HG02763 (cell line): ENCODE measurements around the gene FAM111A.

Experiments used
- ATAC-seq: cut with Tn5 transposase; IDR thresholded peaks from one replicate; pipeline ENCODE4 v1.9.1; 2021; ENCODE audit warnings: mild to moderate bottlenecking, moderate library complexity; ENCODE audit not compliant: unreplicated experiment

Gene FAM111A

GRCh38 chr11:59178402-59178801 lies 35.7 kb downstream of the FAM111A start:
- no peak for ATAC-seq

DNA sequence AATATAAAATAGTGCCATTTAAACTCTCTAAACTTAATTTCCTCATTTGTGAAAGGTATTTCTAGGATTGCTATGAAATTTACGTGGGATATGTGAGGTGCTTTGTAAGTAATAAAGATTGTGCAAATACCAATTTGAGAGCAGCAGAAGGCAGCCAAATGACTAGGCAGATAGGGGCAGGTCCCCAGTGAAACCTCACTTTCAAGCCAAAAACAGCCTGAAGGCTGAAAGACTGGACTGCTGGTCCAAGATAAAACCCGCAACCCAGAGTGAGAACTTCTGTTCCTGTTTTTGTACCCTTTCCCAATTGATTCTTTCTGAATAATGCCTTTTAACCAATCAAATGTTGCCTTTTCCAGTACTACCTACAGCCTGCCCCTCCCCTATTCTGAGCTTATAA lies 36.5 kb downstream of the FAM111A start:
- ATAC-seq, result no peak

GRCh38 chr11:59180168-59180776 lies 37.6 kb downstream of the FAM111A start:
- ATAC-seq, result no peak

DNA sequence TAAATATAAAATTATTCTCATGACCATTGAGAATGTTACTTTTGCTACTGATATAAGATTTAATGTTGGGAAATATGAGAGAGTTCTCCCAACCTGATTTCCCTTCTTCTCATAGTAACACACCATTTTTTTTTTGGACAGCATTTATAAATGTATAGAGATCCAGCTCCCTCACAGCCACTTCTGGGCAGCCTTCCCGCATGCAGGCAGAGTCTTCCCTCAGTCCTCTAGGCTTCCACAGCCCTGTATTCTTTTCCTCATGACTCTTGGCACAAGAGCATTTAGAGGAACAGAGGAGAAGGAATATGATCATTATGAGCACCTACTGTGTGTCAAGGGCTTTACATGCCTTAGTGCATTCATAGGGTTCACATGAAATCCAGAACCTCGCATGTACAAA lies 38.3 kb downstream of the FAM111A start:
- no peak for ATAC-seq

- no peak for ATAC-seq
These were observed 39.2 kb downstream of the FAM111A start for GRCh38 chr11:59181746-59182456.

DNA sequence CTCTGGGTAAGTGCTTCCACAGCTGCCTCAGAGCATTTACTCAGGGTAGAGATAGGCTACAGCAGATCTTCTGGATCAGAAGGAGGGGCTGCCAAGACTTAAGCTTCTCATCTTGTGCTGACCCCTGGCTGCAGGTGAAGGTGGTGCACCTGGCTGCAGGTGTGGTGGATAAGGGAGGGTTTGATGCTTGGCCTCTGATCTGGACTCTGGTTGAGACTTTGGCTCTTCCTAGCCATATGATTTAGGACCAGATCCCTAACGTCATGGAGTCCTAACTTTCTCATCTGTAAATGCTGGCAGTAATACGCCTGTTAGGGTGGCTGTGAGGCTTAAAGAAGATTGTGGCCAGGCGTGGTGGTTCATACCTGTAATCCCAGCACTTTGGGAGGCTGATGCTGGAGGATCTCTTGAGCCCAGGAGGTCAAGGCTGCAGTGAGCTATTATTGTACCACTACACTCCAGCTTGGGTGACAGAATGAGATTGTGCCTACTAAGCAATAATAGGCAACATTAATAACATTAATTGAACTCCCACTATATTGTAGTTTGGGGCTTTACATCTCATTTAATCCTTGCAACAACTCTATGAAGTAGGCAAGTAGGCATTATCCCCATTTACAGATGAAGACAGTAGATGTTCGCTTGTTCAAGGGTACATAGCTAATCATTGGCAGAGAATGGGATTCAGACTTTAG lies 39.9 kb downstream of the FAM111A start:
- no peak for ATAC-seq

DNA sequence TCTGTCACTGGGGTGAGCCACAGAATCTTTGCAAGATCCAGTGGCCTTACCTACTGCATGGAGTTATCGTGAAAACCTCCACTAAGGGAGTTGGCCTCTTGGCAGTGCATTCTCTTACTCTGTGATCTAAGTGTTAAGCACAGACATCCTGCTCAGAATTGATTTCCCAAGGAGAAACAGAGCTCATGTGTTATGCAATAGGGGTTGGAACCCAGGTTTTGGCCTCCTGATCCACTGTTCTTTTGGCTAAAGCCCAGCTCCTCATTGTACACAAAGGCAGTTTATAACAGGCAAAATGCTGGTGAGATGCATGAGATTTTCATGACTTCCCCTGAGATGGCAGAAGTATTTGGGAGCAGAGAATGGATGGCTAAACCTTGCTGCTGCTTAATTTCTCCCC lies 41.1 kb downstream of the FAM111A start:
- no peak for ATAC-seq

- no peak for ATAC-seq
These were observed 42.2 kb downstream of the FAM111A start for GRCh38 chr11:59184691-59185339.

GRCh38 chr11:59185386-59185945 lies 42.8 kb downstream of the FAM111A start:
- no peak for ATAC-seq

GRCh38 chr11:59186130-59186594 lies 43.5 kb downstream of the FAM111A start:
- ATAC-seq, result peak; percentile 67

DNA sequence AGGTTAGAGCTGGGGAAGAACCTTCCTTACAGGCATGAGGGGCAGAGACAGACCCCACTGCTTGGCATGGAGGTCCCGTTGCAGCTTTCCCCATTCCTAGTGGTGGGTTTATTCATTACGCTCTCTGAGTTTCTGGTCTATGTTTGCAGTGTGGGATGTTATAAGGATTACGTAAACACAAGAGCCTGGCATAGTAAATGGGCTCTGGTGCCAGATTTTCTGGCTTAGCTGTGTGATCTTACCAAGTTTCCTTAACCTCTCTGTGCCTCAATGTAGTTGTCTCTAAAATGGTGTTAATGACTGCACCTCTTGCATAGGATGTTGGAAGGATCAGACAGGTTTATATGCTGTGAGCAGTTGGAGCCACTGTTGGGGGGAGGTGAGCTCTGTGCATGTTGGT lies 44.4 kb downstream of the FAM111A start:
- ATAC-seq, result no peak

DNA sequence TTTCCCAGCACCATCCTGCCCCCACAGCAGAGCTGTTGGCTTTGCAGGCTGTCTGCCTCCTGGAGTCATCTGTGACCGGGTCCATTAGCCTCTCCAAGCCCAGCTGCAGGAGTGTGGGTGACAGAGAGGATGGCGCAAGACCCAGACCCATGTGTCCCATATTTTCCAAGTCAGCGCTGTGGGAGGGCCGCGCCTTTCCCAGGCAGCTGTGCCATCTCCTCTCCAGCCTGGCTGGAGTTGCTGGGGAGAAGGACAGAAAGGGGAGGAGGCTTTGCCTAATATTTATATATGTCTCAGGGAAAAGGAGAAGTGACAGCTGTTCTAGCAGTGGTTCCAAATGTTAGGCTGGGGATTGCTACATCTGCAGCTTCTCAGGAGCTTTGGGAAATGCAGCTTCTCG lies 44.9 kb downstream of the FAM111A start:
- no peak for ATAC-seq

GRCh38 chr11:59188954-59189353 lies 46.3 kb downstream of the FAM111A start:
- ATAC-seq, result no peak

DNA sequence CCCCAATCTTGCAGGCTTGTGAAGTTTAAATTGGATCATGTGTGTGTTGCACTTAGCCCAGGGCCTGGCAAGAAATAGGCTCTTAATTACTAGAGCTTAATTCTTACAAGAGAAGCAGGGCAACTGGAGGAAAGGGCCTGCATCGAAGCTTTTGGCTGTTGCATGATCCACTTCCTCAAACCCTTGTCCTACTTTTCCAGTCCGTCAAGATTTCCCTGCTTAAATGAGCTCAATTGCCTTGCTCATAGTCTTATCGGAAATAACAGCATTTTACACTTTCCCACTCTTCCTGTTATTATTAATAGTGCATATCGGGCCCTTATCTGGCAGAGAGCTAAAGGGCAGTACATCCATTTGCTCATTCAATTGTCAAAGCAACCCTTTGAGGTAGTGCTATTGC lies 47.3 kb downstream of the FAM111A start:
- ATAC-seq, result no peak

- ATAC-seq, result no peak
These were observed 48.4 kb downstream of the FAM111A start for GRCh38 chr11:59191095-59191494.

DNA sequence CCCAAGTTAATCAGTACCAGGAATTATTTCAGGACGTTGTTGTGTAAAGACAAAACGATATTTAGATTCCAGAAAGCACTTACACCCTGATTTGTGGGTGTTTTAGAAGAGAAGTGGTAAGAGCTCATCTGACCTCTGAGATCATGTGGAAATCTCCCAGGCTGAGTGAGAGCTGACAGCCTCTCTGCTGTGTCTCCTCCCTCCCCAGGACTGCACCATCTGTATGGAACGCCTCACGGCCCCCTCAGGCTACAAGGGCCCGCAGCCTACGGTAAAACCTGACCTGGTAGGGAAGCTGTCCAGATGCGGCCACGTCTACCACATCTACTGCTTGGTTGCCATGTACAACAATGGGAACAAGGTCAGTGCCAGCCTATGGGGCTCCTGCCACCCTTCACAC lies 49.2 kb downstream of the FAM111A start:
- ATAC-seq, result no peak

- ATAC-seq, result no peak
These were observed 49.9 kb downstream of the FAM111A start for GRCh38 chr11:59192446-59193020.

- no peak for ATAC-seq
These were observed 51.0 kb downstream of the FAM111A start for GRCh38 chr11:59193587-59194130.

GRCh38 chr11:59195586-59195985 lies 52.9 kb downstream of the FAM111A start:
- ATAC-seq, result no peak

DNA sequence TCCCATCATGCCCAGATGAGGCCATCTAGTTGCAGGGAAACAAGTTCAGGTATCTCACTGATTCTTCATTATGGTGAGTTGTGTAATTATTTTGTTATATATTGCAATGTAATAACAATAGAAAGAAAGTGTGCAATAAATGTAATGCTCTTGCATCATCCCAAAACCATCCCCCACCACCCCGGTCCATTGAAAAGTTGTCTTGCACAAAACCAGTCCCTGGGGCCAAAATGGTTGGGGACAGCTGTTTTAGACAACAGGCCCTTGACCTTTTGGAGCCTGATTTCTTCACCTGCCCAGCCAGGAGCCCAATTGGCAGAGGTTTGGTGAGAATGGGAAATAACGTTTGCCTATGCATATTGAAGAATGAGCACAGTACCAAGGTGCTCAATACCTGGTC lies 54.1 kb downstream of the FAM111A start:
- ATAC-seq, result no peak

DNA sequence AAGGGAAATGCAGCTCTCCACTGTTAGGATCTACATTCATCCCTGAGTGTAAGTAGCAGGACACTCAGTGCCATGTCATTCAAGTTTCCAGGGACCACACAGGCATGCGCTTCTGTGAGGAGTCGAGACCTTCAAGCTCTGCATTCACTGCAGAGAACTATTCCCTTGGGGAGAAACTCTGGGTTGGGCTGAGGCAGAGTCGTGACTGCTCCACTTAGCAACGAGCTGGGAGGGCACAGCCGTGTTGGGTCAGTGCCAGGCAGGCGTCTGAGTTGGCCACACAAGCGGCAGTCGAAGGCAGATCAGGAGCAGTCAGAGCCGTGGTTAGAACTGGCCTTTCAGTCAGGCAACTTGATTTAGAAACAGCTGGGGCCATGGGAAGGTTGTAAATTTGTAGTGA lies 55.3 kb downstream of the FAM111A start:
- ATAC-seq, result no peak
